ENCODE results near the gene HEY2. TPM values are rescaled to one million over a fixed set of nuclear protein-coding genes. Genes with fewer than 3 reads are reported as not detected.

HEY2 gene
- total and polyA plus RNA-seq, 2 donors (not counting 1 experiment from before 2014, with no cell fraction given), result 0.12 TPM; not detected in 1

DNA sequence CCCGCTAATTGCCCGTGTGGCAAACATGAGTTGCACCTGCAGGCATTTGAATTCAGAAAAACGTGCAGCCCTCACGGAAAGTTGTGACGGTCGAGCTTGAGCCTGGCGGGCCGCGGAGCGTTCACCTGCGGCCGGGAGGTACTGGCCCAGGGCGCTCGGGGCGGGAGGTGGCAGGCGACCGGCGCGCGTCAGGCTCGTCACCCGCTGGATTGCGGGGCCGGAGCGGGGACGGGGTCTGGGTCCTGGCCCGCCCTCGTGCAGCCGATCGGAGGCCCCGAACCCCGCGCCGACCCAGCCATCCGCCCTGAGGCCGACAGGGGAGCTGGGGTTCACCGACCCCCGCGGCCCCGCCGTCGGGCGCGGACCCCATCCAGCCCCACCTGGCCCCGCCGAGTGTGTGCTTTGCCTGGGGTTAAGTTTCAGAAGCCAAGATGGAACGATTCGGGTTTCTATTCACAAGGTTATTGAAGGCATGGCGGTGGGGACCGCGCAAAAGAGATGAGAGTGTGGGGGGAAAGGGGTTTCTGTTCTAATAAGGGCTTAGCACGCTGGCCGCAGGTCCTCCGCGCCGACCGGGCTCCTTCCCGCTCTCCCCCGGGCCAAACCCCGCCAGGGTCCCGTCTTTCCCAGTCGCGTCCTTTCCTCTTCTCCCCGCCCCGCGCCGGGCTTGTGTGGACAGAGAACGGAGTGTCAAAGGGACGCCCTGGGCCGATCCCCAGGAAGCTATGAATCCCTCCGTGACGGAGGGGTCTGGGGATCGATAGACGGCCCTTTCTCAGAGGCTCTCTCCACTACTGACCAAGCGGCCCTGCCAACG is 1.6 kb upstream of the HEY2 start:
- H3K27ac ChIP-seq (ENCODE audit: low read length in 2 of 2), result peak overlapping the region in 1 of 2 donors; percentile 23
- H3K27me3 ChIP-seq (replicated peaks in 1 of 4; ENCODE audit: control extremely low read depth in 1 of 4, control insufficient read depth in 3 of 4, insufficient read depth in 4 of 4, low read length in 3 of 4), result peaks cover 0 to 60% (median 46%) of the 10 kb centered on the region in 4 experiments
- H3K4me3 ChIP-seq (ENCODE audit: control extremely low read depth in 1 of 5, extremely low read depth in 1 of 5, insufficient read depth in 1 of 5, low read depth in 2 of 5, low read length in 4 of 5), result peak overlapping the region; percentile 41 to 75 (median 73)
- H3K27me3 Mint-ChIP-seq, result peaks cover 59% of the 10 kb centered on the region
- CTCF ChIA-PET, result interaction anchor here (0.6 to 14.0 kb wide), 6 partner anchors 31 to 438 kb away, joined by 3 to 375 read pairs (median 3); partner anchors contain the start of gene HINT3
- H3K4me3 Mint-ChIP-seq, result peak overlapping the region; percentile 92
- H3K9ac ChIP-seq (ENCODE audit: low read length), result peak overlapping the region; percentile 73
- TF ChIP-seq, protein P1, sequence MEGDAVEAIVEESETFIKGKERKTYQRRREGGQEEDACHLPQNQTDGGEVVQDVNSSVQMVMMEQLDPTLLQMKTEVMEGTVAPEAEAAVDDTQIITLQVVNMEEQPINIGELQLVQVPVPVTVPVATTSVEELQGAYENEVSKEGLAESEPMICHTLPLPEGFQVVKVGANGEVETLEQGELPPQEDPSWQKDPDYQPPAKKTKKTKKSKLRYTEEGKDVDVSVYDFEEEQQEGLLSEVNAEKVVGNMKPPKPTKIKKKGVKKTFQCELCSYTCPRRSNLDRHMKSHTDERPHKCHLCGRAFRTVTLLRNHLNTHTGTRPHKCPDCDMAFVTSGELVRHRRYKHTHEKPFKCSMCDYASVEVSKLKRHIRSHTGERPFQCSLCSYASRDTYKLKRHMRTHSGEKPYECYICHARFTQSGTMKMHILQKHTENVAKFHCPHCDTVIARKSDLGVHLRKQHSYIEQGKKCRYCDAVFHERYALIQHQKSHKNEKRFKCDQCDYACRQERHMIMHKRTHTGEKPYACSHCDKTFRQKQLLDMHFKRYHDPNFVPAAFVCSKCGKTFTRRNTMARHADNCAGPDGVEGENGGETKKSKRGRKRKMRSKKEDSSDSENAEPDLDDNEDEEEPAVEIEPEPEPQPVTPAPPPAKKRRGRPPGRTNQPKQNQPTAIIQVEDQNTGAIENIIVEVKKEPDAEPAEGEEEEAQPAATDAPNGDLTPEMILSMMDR (IDR thresholded peaks at IDR 0.05), result no peak
- peak; percentile 98 for TF ChIP-seq EZH2 (IDR thresholded peaks at IDR 0.05; ENCODE audit: borderline replicate concordance, insufficient read depth, low read depth, low read length, poor library complexity, severe bottlenecking)
- no peaks in the 10 kb centered on the region for H4K20me1 ChIP-seq (ENCODE audit: control insufficient read depth, insufficient read depth, low read length, poor library complexity, severe bottlenecking)
- H3K4me1 ChIP-seq (ENCODE audit: control insufficient read depth in 2 of 2, insufficient read depth in 2 of 2, low read length in 2 of 2), result peaks cover 35 to 42% of the 10 kb centered on the region in 2 donors
- peak overlapping the region; percentile 33 for H3K27ac Mint-ChIP-seq
- H3K9me3 Mint-ChIP-seq (ENCODE audit: insufficient read depth), result no peaks in the 10 kb centered on the region
- DNase-seq (peak; percentile 69), ATAC-seq (ENCODE audit: low read depth) (no peak)
- H3K79me2 ChIP-seq (ENCODE audit: control insufficient read depth, insufficient read depth, low read length), result no peaks in the 10 kb centered on the region
- peaks cover 0 to 13% (median 0%) of the 10 kb centered on the region in 3 donors for H3K9me3 ChIP-seq (ENCODE audit: control extremely low read depth in 1 of 3, control insufficient read depth in 2 of 3, insufficient read depth in 1 of 3, low read length in 2 of 3)
- POLR2A ChIA-PET, result no interaction called here
- H3K36me3 ChIP-seq (replicated peaks in 1 of 2; ENCODE audit: control extremely low read depth in 1 of 2, control insufficient read depth in 1 of 2, extremely low read depth in 1 of 2, insufficient read depth in 2 of 2, low read length in 1 of 2), result no peaks in the 10 kb centered on the region
- H2AFZ ChIP-seq (ENCODE audit: insufficient read depth, low read depth, low read length, poor library complexity, severe bottlenecking), result peak overlapping the region; percentile 80
- H3K4me2 ChIP-seq (replicated peaks; ENCODE audit: low read depth, low read length, poor library complexity, severe bottlenecking), result peak overlapping the region; percentile 97
- intact Hi-C loops (cut with micrococcal nuclease), result loop anchor here (1.0 to 2.0 kb wide), 4 partner anchors 43 to 1519 kb away; partner anchors contain the start of genes HINT3, NCOA7 and RNF146
- peaks cover 37% of the 10 kb centered on the region for H3K4me1 Mint-ChIP-seq
- 1% methylated on average over 74 of the region's 76 CpGs for WGBS (ENCODE audit: insufficient coverage)
